SK-N-SH treated with all-trans-retinoic acid at 6 μM for 48 hours (cell line): ENCODE data around the gene IPO4.

ENCODE experiments used
- ATAC-seq: fragments of 200-7000 bp; cut with Tn5 transposase; 3 replicates; pipeline ENCODE4 v1.9.1; 2020; ENCODE audit warnings: mild to moderate bottlenecking, moderate library complexity
- ARNTL ChIP-seq: fragments of 450-650 bp; formaldehyde crosslinking; IDR thresholded peaks from 2 replicates; pipeline ENCODE4 v1.5.0; 2020; ENCODE audit warnings: low read depth, mild to moderate bottlenecking, moderate library complexity, borderline replicate concordance
- BACH2 ChIP-seq: fragments of 250-450 bp; sonication (Bioruptor Pico); IDR thresholded peaks from 2 replicates; pipeline ENCODE4 v1.9.0; 2021; ENCODE audit warnings: mild to moderate bottlenecking, borderline replicate concordance
- CREB5 ChIP-seq: fragments of 250-450 bp; sonication (Bioruptor Pico); IDR thresholded peaks from 2 replicates; pipeline ENCODE4 v1.5.1; 2020; ENCODE audit warnings: low read depth, mild to moderate bottlenecking, moderate library complexity
- CSDC2 ChIP-seq: fragments of 250-450 bp; sonication (Bioruptor Pico); IDR thresholded peaks from 2 replicates; pipeline ENCODE4 v1.5.0; 2020; ENCODE audit warnings: mild to moderate bottlenecking, moderate library complexity
- ESRRG ChIP-seq: fragments of 250-450 bp; sonication (Bioruptor Pico); IDR thresholded peaks from 2 replicates; pipeline ENCODE4 v1.6.1; 2021; ENCODE audit warnings: mild to moderate bottlenecking
- GLIS3 ChIP-seq: fragments of 250-450 bp; sonication (Bioruptor Pico); IDR thresholded peaks from 2 replicates; pipeline ENCODE4 v1.5.0; 2020; ENCODE audit warnings: mild to moderate bottlenecking, moderate library complexity
- ISL1 ChIP-seq: fragments of 250-450 bp; sonication (Bioruptor Pico); IDR thresholded peaks from 2 replicates; pipeline ENCODE4 v2.1.2; 2022; ENCODE audit warnings: mild to moderate bottlenecking, moderate library complexity
- OSR1 ChIP-seq: fragments of 250-450 bp; sonication (Bioruptor Pico); IDR thresholded peaks from 2 replicates; pipeline ENCODE4 v1.8.0; 2022; ENCODE audit warnings: moderate library complexity, mild to moderate bottlenecking, inconsistent platforms
- POU6F1 ChIP-seq: fragments of 250-450 bp; sonication (Bioruptor Pico); IDR thresholded peaks from 2 replicates; pipeline ENCODE4 v1.8.0; 2021; ENCODE audit warnings: low read depth, mild to moderate bottlenecking, moderate library complexity, borderline replicate concordance
- PPARA ChIP-seq: fragments of 250-450 bp; sonication (Bioruptor Pico); IDR thresholded peaks from 2 replicates; pipeline ENCODE4 v1.5.0; 2020; ENCODE audit warnings: mild to moderate bottlenecking, borderline replicate concordance
- RARB ChIP-seq: fragments of 250-450 bp; sonication (Bioruptor Pico); IDR thresholded peaks from 2 replicates; pipeline ENCODE4 v1.8.0; 2021; ENCODE audit warnings: mild to moderate bottlenecking, moderate library complexity
- SNAI2 ChIP-seq: fragments of 250-450 bp; sonication (Bioruptor Pico); IDR thresholded peaks from 2 replicates; pipeline ENCODE4 v1.5.0; 2020; ENCODE audit warnings: mild to moderate bottlenecking, moderate library complexity
- TCF4 ChIP-seq: fragments of 250-450 bp; sonication (Bioruptor Pico); IDR thresholded peaks from 2 replicates; pipeline ENCODE4 v1.8.0; 2021; ENCODE audit warnings: mild to moderate bottlenecking, moderate library complexity, borderline replicate concordance
- TOX ChIP-seq: fragments of 250-450 bp; sonication (Bioruptor Pico); IDR thresholded peaks from 2 replicates; pipeline ENCODE4 v1.8.0; 2021; ENCODE audit warnings: mild to moderate bottlenecking, moderate library complexity, borderline replicate concordance
- ZC3H10 ChIP-seq: fragments of 250-450 bp; sonication (Bioruptor Pico); IDR thresholded peaks from 2 replicates; pipeline ENCODE4 v1.5.1; 2021; ENCODE audit warnings: mild to moderate bottlenecking, moderate library complexity
- ZFP3 ChIP-seq: fragments of 250-450 bp; sonication (Bioruptor Pico); IDR thresholded peaks from 2 replicates; pipeline ENCODE4 v1.5.0; 2020; ENCODE audit warnings: mild to moderate bottlenecking, moderate library complexity
- ZFP30 ChIP-seq: fragments of 450-650 bp; formaldehyde crosslinking; IDR thresholded peaks from 2 replicates; pipeline ENCODE4 v1.5.0; 2022; ENCODE audit warnings: mild to moderate bottlenecking, moderate library complexity
- ZNF565 ChIP-seq: fragments of 450-650 bp; formaldehyde crosslinking; conservative IDR thresholded peaks from 2 replicates; pipeline ENCODE4 v1.5.0; 2020; ENCODE audit warnings: low read depth, mild to moderate bottlenecking, moderate library complexity
- ZNF70 ChIP-seq: fragments of 450-650 bp; formaldehyde crosslinking; IDR thresholded peaks from 2 replicates; pipeline ENCODE4 v1.5.0; 2020; ENCODE audit warnings: mild to moderate bottlenecking, moderate library complexity
- ZNF8 ChIP-seq: fragments of 450-650 bp; formaldehyde crosslinking; IDR thresholded peaks from 2 replicates; pipeline ENCODE4 v1.5.0; 2020; ENCODE audit warnings: mild to moderate bottlenecking, moderate library complexity
- TF ChIP-seq, protein P1 (sequence below): fragments of 250-450 bp; sonication (Bioruptor Pico); IDR thresholded peaks from 2 replicates; pipeline ENCODE4 v1.5.1; 2021; ENCODE audit warnings: mild to moderate bottlenecking, moderate library complexity
- TF ChIP-seq, protein P2 (sequence below): fragments of 250-450 bp; sonication (Bioruptor Pico); IDR thresholded peaks from 2 replicates; pipeline ENCODE4 v1.5.0; 2020; ENCODE audit warnings: mild to moderate bottlenecking, moderate library complexity
- TF ChIP-seq, protein P3 (sequence below): fragments of 250-450 bp; sonication (Bioruptor Pico); IDR thresholded peaks from 2 replicates; pipeline ENCODE4 v1.8.0; 2020; ENCODE audit warnings: mild to moderate bottlenecking, moderate library complexity, borderline replicate concordance

IPO4 gene

GRCh38 chr14:24147761-24148428 is 40.7 kb downstream of the IPO4 start:
- TF ChIP-seq RARB (CRISPR knock-in tag) (no peak), ZFP30 (CRISPR knock-in tag) (no peak), BACH2 (no peak), TCF4 (CRISPR knock-in tag) (no peak), ESRRG (no peak), POU6F1 (CRISPR knock-in tag) (no peak), TOX (CRISPR knock-in tag) (no peak), OSR1 (CRISPR knock-in tag) (no peak), PPARA (no peak), CSDC2 (CRISPR knock-in tag) (no peak), SNAI2 (no peak), GLIS3 (no peak), ZC3H10 (CRISPR knock-in tag) (no peak), ZNF565 (CRISPR knock-in tag) (no peak)
- TF ChIP-seq, protein P1, sequence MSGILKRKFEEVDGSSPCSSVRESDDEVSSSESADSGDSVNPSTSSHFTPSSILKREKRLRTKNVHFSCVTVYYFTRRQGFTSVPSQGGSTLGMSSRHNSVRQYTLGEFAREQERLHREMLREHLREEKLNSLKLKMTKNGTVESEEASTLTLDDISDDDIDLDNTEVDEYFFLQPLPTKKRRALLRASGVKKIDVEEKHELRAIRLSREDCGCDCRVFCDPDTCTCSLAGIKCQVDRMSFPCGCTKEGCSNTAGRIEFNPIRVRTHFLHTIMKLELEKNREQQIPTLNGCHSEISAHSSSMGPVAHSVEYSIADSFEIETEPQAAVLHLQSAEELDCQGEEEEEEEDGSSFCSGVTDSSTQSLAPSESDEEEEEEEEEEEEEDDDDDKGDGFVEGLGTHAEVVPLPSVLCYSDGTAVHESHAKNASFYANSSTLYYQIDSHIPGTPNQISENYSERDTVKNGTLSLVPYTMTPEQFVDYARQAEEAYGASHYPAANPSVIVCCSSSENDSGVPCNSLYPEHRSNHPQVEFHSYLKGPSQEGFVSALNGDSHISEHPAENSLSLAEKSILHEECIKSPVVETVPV (CRISPR knock-in tag): no peak
- TF ChIP-seq, protein P2, sequence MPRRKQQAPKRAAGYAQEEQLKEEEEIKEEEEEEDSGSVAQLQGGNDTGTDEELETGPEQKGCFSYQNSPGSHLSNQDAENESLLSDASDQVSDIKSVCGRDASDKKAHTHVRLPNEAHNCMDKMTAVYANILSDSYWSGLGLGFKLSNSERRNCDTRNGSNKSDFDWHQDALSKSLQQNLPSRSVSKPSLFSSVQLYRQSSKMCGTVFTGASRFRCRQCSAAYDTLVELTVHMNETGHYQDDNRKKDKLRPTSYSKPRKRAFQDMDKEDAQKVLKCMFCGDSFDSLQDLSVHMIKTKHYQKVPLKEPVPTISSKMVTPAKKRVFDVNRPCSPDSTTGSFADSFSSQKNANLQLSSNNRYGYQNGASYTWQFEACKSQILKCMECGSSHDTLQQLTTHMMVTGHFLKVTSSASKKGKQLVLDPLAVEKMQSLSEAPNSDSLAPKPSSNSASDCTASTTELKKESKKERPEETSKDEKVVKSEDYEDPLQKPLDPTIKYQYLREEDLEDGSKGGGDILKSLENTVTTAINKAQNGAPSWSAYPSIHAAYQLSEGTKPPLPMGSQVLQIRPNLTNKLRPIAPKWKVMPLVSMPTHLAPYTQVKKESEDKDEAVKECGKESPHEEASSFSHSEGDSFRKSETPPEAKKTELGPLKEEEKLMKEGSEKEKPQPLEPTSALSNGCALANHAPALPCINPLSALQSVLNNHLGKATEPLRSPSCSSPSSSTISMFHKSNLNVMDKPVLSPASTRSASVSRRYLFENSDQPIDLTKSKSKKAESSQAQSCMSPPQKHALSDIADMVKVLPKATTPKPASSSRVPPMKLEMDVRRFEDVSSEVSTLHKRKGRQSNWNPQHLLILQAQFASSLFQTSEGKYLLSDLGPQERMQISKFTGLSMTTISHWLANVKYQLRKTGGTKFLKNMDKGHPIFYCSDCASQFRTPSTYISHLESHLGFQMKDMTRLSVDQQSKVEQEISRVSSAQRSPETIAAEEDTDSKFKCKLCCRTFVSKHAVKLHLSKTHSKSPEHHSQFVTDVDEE: no peak
- ATAC-seq: no peak; the same call in 2 of the 3 replicates

DNA sequence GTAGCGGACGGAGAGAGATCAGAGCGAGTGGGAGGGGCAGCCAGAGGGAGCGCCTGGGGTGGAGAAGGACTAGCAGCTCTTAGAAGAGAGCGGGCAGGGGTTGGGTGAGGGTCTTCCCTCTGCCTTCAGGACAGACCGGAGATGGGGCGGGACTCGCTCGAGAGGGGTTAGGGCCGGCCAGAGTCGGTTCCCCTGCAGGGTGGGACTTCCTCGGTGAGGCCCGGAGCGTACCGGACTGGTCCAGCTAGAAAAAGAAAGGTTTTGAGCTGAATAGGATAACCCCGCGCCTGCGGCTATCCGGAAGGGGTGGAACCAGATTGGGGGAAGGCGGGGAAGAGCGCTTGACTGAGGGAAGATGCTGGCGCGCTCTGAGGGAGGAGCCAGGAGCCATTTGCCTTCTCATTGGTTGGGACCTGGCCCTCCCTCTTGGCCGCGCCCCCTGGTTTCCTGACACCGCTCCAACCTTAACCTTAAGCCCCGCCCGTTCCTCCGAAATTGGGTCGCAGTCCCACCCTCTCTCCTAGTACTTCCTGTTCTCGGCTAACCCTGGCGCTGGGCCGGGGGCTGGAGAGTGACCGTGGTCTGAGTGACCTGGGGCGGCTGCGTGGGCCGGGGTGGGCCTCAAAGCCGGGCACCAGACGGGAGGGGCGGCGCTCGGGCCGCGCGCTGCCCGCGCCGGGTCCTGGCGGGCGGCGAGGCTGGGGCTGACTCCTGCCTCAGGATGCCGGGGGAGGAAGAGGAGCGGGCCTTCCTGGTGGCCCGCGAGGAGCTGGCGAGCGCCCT is 41.4 kb downstream of the IPO4 start, which contains the start of gene RNF31:
TSS of gene RNF31 (plus strand) at position 521 of the 783 bp plus-strand sequence. CDS start at position 722, 201 bp downstream.
- TF ChIP-seq ISL1 (CRISPR knock-in tag) (no peak), ZFP3 (CRISPR knock-in tag) (no peak), ZNF565 (CRISPR knock-in tag) (no peak), POU6F1 (CRISPR knock-in tag) (no peak), TOX (CRISPR knock-in tag) (no peak), ESRRG (no peak), RARB (CRISPR knock-in tag) (no peak), CREB5 (CRISPR knock-in tag) (no peak), ZNF8 (CRISPR knock-in tag) (no peak), OSR1 (CRISPR knock-in tag) (no peak), BACH2 (no peak), ZNF70 (no peak), SNAI2 (no peak), ARNTL (CRISPR knock-in tag) (no peak)
- TF ChIP-seq, protein P3, sequence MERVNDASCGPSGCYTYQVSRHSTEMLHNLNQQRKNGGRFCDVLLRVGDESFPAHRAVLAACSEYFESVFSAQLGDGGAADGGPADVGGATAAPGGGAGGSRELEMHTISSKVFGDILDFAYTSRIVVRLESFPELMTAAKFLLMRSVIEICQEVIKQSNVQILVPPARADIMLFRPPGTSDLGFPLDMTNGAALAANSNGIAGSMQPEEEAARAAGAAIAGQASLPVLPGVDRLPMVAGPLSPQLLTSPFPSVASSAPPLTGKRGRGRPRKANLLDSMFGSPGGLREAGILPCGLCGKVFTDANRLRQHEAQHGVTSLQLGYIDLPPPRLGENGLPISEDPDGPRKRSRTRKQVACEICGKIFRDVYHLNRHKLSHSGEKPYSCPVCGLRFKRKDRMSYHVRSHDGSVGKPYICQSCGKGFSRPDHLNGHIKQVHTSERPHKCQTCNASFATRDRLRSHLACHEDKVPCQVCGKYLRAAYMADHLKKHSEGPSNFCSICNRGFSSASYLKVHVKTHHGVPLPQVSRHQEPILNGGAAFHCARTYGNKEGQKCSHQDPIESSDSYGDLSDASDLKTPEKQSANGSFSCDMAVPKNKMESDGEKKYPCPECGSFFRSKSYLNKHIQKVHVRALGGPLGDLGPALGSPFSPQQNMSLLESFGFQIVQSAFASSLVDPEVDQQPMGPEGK (CRISPR knock-in tag): no peak
- TF ChIP-seq, protein P2: no peak
- TF ChIP-seq, protein P1 (CRISPR knock-in tag): no peak
- ATAC-seq: peak; percentile 96
